ENCODE measurements around the gene ADAD2.

Gene ADAD2

GRCh38 chr16:84195201-84196093 lies 4.5 kb downstream of the ADAD2 start:
- Histone ChIP-seq H4K5ac (ENCODE audit: low read length) (no peak overlapping the region), H3K27ac (ENCODE audit: low read depth, low read length) (no peak overlapping the region), H3K79me2 (ENCODE audit: control insufficient read depth, insufficient read depth, low read length) (no peaks in the 10 kb centered on the region), H3K36me3 (ENCODE audit: control insufficient read depth, insufficient read depth, low read length) (no peaks in the 10 kb centered on the region), H3K4me3 (ENCODE audit: low read length) (no peak overlapping the region), H2BK5ac (ENCODE audit: low read length) (no peak overlapping the region), H2BK15ac (replicated peaks; ENCODE audit: low read depth) (no peak overlapping the region), H3K9ac (ENCODE audit: low read length) (no peak overlapping the region), H2BK120ac (ENCODE audit: low read depth, low read length) (no peak overlapping the region), H2AK5ac (ENCODE audit: low read length) (no peak overlapping the region), H3K4me1 (ENCODE audit: control insufficient read depth, low read depth, low read length) (no peaks in the 10 kb centered on the region), H3K4me2 (ENCODE audit: low read length) (no peak overlapping the region), H4K8ac (ENCODE audit: low read depth, low read length) (no peak overlapping the region), H3K79me1 (ENCODE audit: low read length) (no peaks in the 10 kb centered on the region), H3K4ac (ENCODE audit: low read depth, low read length) (no peak overlapping the region), H3K23ac (ENCODE audit: low read length) (no peak overlapping the region), H3K18ac (ENCODE audit: low read length) (no peak overlapping the region), H3K56ac (ENCODE audit: low read length) (no peak overlapping the region), H3K27me3 (ENCODE audit: insufficient read depth, low read length, poor library complexity) (no peaks in the 10 kb centered on the region)
- WGBS (ENCODE audit: extremely low coverage, insufficient coverage, low lambda C conversion rate): no CpG with 5 or more reads among the region's 38 CpGs
- DNase-seq: no peak

- no peaks in the 10 kb centered on the region for H3K79me2 ChIP-seq (ENCODE audit: control insufficient read depth, insufficient read depth, low read length)
- H3K79me1 ChIP-seq (ENCODE audit: low read length): no peaks in the 10 kb centered on the region
- H2BK15ac ChIP-seq (replicated peaks; ENCODE audit: low read depth): no peak overlapping the region
- WGBS (ENCODE audit: extremely low coverage, insufficient coverage, low lambda C conversion rate): no CpG with 5 or more reads among the region's 16 CpGs
- H2AK5ac ChIP-seq (ENCODE audit: low read length): no peak overlapping the region
- H3K9ac ChIP-seq (ENCODE audit: low read length): no peak overlapping the region
- no peak overlapping the region for H3K4me2 ChIP-seq (ENCODE audit: low read length)
- H3K23ac ChIP-seq (ENCODE audit: low read length): no peak overlapping the region
- H3K36me3 ChIP-seq (ENCODE audit: control insufficient read depth, insufficient read depth, low read length): no peaks in the 10 kb centered on the region
- H3K18ac ChIP-seq (ENCODE audit: low read length): no peak overlapping the region
- DNase-seq: no peak
- no peaks in the 10 kb centered on the region for H3K4me1 ChIP-seq (ENCODE audit: control insufficient read depth, low read depth, low read length)
- H4K5ac ChIP-seq (ENCODE audit: low read length): no peak overlapping the region
- no peak overlapping the region for H3K4ac ChIP-seq (ENCODE audit: low read depth, low read length)
- no peak overlapping the region for H2BK5ac ChIP-seq (ENCODE audit: low read length)
- H4K8ac ChIP-seq (ENCODE audit: low read depth, low read length): no peak overlapping the region
- H2BK120ac ChIP-seq (ENCODE audit: low read depth, low read length): no peak overlapping the region
- H3K56ac ChIP-seq (ENCODE audit: low read length): no peak overlapping the region
- H3K27ac ChIP-seq (ENCODE audit: low read depth, low read length): no peak overlapping the region
- no peaks in the 10 kb centered on the region for H3K27me3 ChIP-seq (ENCODE audit: insufficient read depth, low read length, poor library complexity)
- no peak overlapping the region for H3K4me3 ChIP-seq (ENCODE audit: low read length)
Observed at GRCh38 chr16:84196101-84196500, 5.1 kb downstream of the ADAD2 start.

- Histone ChIP-seq H3K4me1 (ENCODE audit: control insufficient read depth, low read depth, low read length) (no peaks in the 10 kb centered on the region), H2BK15ac (replicated peaks; ENCODE audit: low read depth) (no peak overlapping the region), H3K9ac (ENCODE audit: low read length) (no peak overlapping the region), H3K79me1 (ENCODE audit: low read length) (no peaks in the 10 kb centered on the region), H3K18ac (ENCODE audit: low read length) (no peak overlapping the region), H3K56ac (ENCODE audit: low read length) (no peak overlapping the region), H3K4me3 (ENCODE audit: low read length) (no peak overlapping the region), H2BK120ac (ENCODE audit: low read depth, low read length) (no peak overlapping the region), H4K8ac (ENCODE audit: low read depth, low read length) (no peak overlapping the region), H4K5ac (ENCODE audit: low read length) (no peak overlapping the region), H3K23ac (ENCODE audit: low read length) (no peak overlapping the region), H3K36me3 (ENCODE audit: control insufficient read depth, insufficient read depth, low read length) (no peaks in the 10 kb centered on the region), H3K27me3 (ENCODE audit: insufficient read depth, low read length, poor library complexity) (no peaks in the 10 kb centered on the region), H3K4me2 (ENCODE audit: low read length) (no peak overlapping the region), H3K27ac (ENCODE audit: low read depth, low read length) (no peak overlapping the region), H2AK5ac (ENCODE audit: low read length) (no peak overlapping the region), H3K4ac (ENCODE audit: low read depth, low read length) (no peak overlapping the region), H2BK5ac (ENCODE audit: low read length) (no peak overlapping the region), H3K79me2 (ENCODE audit: control insufficient read depth, insufficient read depth, low read length) (no peaks in the 10 kb centered on the region)
- DNase-seq: no peak
- WGBS (ENCODE audit: extremely low coverage, insufficient coverage, low lambda C conversion rate): no CpG with 5 or more reads among the region's 16 CpGs
Observed at GRCh38 chr16:84196727-84197394, 5.9 kb downstream of the ADAD2 start.

GRCh38 chr16:84197466-84198128 lies 6.6 kb downstream of the ADAD2 start:
- Histone ChIP-seq H3K4me2 (ENCODE audit: low read length) (no peak overlapping the region), H3K4me1 (ENCODE audit: control insufficient read depth, low read depth, low read length) (no peaks in the 10 kb centered on the region), H3K36me3 (ENCODE audit: control insufficient read depth, insufficient read depth, low read length) (no peaks in the 10 kb centered on the region), H3K79me1 (ENCODE audit: low read length) (no peaks in the 10 kb centered on the region), H2BK15ac (replicated peaks; ENCODE audit: low read depth) (no peak overlapping the region), H2BK5ac (ENCODE audit: low read length) (no peak overlapping the region), H3K23ac (ENCODE audit: low read length) (no peak overlapping the region), H3K56ac (ENCODE audit: low read length) (no peak overlapping the region), H2AK5ac (ENCODE audit: low read length) (no peak overlapping the region), H2BK120ac (ENCODE audit: low read depth, low read length) (no peak overlapping the region), H3K27me3 (ENCODE audit: insufficient read depth, low read length, poor library complexity) (no peaks in the 10 kb centered on the region), H3K79me2 (ENCODE audit: control insufficient read depth, insufficient read depth, low read length) (no peaks in the 10 kb centered on the region), H3K9ac (ENCODE audit: low read length) (no peak overlapping the region), H3K18ac (ENCODE audit: low read length) (no peak overlapping the region), H3K4ac (ENCODE audit: low read depth, low read length) (no peak overlapping the region), H4K8ac (ENCODE audit: low read depth, low read length) (no peak overlapping the region), H4K5ac (ENCODE audit: low read length) (no peak overlapping the region), H3K27ac (ENCODE audit: low read depth, low read length) (no peak overlapping the region), H3K4me3 (ENCODE audit: low read length) (no peak overlapping the region)
- no peak for DNase-seq
- WGBS (ENCODE audit: extremely low coverage, insufficient coverage, low lambda C conversion rate): no CpG with 5 or more reads among the region's 14 CpGs

- no peaks in the 10 kb centered on the region for H3K36me3 ChIP-seq (ENCODE audit: control insufficient read depth, insufficient read depth, low read length)
- H3K4me3 ChIP-seq (ENCODE audit: low read length): no peak overlapping the region
- WGBS (ENCODE audit: extremely low coverage, insufficient coverage, low lambda C conversion rate): no CpG with 5 or more reads among the region's 10 CpGs
Observed at GRCh38 chr16:84198401-84198800, 7.4 kb downstream of the ADAD2 start.

More at GRCh38 chr16:84198401-84198800, 7.4 kb downstream of the ADAD2 start:
- H2BK120ac ChIP-seq (ENCODE audit: low read depth, low read length): no peak overlapping the region
- no peak overlapping the region for H3K4me2 ChIP-seq (ENCODE audit: low read length)
- no peak overlapping the region for H3K18ac ChIP-seq (ENCODE audit: low read length)
- H2AK5ac ChIP-seq (ENCODE audit: low read length): no peak overlapping the region
- no peaks in the 10 kb centered on the region for H3K4me1 ChIP-seq (ENCODE audit: control insufficient read depth, low read depth, low read length)
- no peak overlapping the region for H4K5ac ChIP-seq (ENCODE audit: low read length)
- H3K9ac ChIP-seq (ENCODE audit: low read length): no peak overlapping the region
- no peak overlapping the region for H2BK5ac ChIP-seq (ENCODE audit: low read length)
- no peak overlapping the region for H3K23ac ChIP-seq (ENCODE audit: low read length)
- no peak overlapping the region for H3K27ac ChIP-seq (ENCODE audit: low read depth, low read length)
- no peak overlapping the region for H3K4ac ChIP-seq (ENCODE audit: low read depth, low read length)
- no peak overlapping the region for H4K8ac ChIP-seq (ENCODE audit: low read depth, low read length)
- no peak overlapping the region for H2BK15ac ChIP-seq (replicated peaks; ENCODE audit: low read depth)
- no peaks in the 10 kb centered on the region for H3K79me2 ChIP-seq (ENCODE audit: control insufficient read depth, insufficient read depth, low read length)
- H3K79me1 ChIP-seq (ENCODE audit: low read length): no peaks in the 10 kb centered on the region
- no peak overlapping the region for H3K56ac ChIP-seq (ENCODE audit: low read length)
- no peaks in the 10 kb centered on the region for H3K27me3 ChIP-seq (ENCODE audit: insufficient read depth, low read length, poor library complexity)
- DNase-seq: no peak
